ENCODE results near the gene MTRF1. TPM values are rescaled to one million over a fixed set of nuclear protein-coding genes. Genes with fewer than 3 reads are reported as not detected.
"Not testable (repeated sequence)": the region's sequence is repeated elsewhere in the genome, so short reads cannot be mapped to it uniquely, and the experiment has no call there.

Gene MTRF1
- total RNA-seq, 4 donors from 2014 or later: 10.7 to 29.6 (median 21.4) TPM

DNA sequence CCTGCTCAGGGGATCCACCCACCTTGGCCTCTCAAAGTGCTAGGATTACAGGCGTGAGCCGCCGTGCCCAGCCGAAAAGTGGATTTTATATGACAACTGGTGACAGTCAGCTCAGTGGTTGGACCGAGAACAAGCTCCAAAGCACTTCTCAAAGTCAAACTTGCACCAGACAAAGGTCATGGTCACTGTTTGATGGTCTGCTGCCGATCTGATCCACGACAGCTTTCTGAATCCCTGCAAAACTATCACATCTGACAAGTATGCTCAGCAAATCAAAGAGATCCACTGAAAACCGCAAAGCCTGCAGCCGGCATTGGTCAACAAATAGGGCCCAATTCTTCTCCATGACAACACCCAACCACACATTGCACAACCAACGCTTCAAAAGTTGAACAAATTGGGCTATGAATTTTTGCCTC is 26.1 kb upstream of the MTRF1 start:
- TF ChIP-seq POLR2A (IDR thresholded peaks at IDR 0.05): no peak
- TF ChIP-seq, protein P1, sequence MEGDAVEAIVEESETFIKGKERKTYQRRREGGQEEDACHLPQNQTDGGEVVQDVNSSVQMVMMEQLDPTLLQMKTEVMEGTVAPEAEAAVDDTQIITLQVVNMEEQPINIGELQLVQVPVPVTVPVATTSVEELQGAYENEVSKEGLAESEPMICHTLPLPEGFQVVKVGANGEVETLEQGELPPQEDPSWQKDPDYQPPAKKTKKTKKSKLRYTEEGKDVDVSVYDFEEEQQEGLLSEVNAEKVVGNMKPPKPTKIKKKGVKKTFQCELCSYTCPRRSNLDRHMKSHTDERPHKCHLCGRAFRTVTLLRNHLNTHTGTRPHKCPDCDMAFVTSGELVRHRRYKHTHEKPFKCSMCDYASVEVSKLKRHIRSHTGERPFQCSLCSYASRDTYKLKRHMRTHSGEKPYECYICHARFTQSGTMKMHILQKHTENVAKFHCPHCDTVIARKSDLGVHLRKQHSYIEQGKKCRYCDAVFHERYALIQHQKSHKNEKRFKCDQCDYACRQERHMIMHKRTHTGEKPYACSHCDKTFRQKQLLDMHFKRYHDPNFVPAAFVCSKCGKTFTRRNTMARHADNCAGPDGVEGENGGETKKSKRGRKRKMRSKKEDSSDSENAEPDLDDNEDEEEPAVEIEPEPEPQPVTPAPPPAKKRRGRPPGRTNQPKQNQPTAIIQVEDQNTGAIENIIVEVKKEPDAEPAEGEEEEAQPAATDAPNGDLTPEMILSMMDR (IDR thresholded peaks at IDR 0.05): no peak
- Histone ChIP-seq H3K27ac (no peak overlapping the region), H3K4me1 (no peaks in the 10 kb centered on the region), H3K36me3 (no peaks in the 10 kb centered on the region), H3K9me3 (no peaks in the 10 kb centered on the region), H3K4me3 (no peak overlapping the region), H3K27me3 (no peaks in the 10 kb centered on the region)
- DNase-seq: no peak

DNA sequence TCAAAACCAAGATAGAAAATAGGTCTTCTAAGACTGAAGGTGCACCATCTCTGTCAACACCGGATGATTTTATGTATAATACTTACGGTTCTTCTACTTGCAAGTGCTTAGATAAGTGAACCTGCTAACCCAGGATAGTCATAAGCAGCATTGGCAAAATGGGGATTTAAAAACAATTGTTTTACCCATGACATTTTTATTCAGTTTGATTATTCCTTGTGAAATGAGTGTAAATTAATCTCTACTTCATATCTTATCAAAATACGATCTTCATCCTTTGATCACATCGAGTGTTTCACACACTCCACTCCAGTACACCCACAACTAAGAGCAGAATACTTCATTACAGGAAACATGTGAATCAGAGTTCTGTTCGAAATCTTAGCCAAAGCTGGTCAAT is 23.0 kb upstream of the MTRF1 start:
- Histone ChIP-seq H3K4me3 (no peak overlapping the region), H3K4me1 (no peaks in the 10 kb centered on the region), H3K36me3 (no peaks in the 10 kb centered on the region), H3K9me3 (no peaks in the 10 kb centered on the region), H3K27ac (no peak overlapping the region), H3K27me3 (no peaks in the 10 kb centered on the region)
- no peak for DNase-seq
- TF ChIP-seq, protein P1 (IDR thresholded peaks at IDR 0.05): no peak
- no peak for TF ChIP-seq POLR2A (IDR thresholded peaks at IDR 0.05)

DNA sequence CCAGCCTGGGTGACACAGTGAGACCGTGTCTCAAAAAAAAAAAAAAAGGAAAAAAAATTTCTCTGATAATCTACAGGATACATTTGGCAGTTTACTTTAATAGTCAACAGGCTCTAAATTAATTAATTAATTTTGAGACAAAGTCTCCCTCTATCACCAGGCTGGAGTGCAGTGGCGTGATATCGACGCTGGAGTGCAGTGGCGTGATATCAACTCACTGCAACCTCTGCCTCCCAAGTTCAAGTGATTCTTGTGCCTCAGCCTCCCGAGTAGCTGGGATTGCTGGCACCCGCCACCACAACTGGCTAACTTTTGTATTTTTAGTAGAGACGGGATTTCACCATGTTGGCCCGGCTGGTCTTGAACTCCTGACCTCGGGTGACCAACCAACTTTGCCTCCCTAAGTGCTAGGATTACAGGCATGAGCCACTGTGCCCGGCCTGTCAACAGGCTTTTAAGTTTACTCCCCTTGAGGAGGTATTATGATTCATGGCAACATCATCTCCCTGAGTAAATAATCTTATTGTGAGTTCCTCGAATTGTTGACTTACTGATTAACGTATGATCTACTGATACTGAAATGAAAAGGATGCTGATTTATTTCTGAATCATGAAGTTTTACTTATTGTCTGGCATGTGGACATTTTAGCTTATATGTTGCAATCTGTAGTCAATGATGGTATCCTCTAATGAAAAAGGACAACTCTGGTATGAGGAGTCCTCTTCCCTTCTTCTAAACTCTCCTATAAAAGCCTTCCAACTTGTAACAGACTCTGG is 21.3 kb upstream of the MTRF1 start:
- DNase-seq: no peak

DNA sequence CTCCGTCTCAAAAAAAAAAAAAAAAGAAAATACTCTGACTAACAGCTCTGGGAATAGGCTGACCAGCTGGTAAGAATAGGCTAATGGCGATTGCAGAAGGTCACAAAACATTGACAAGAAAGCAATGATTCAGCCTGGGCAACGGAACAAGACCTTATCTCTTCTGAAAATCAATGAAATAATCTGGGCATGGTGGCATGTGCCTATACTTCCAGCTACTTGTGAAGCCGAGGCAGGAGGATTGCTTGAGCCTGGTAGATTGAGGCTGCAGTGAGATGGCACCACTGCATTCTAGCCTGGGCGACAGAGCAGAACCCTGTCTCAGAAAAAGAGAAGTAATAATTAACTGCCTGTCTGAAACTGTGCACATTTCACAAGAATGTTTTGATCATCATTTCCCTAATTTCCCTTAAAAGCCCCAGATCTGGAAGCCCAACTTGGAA is 18.8 kb upstream of the MTRF1 start:
- Histone ChIP-seq H3K9me3 (no peaks in the 10 kb centered on the region), H3K27me3 (no peaks in the 10 kb centered on the region), H3K4me1 (no peaks in the 10 kb centered on the region), H3K36me3 (no peaks in the 10 kb centered on the region), H3K4me3 (no peak overlapping the region), H3K27ac (no peak overlapping the region)
- no peak for DNase-seq
- no peak for TF ChIP-seq POLR2A (IDR thresholded peaks at IDR 0.05)
- TF ChIP-seq, protein P1 (IDR thresholded peaks at IDR 0.05): no peak

More for the DNA sequence above, 21.3 kb upstream of the MTRF1 start:
- Histone ChIP-seq H3K4me3 (no peak overlapping the region), H3K36me3 (no peaks in the 10 kb centered on the region), H3K27ac (no peak overlapping the region), H3K27me3 (no peaks in the 10 kb centered on the region), H3K4me1 (no peaks in the 10 kb centered on the region), H3K9me3 (no peaks in the 10 kb centered on the region)
- TF ChIP-seq, protein P1 (IDR thresholded peaks at IDR 0.05): no peak

DNA sequence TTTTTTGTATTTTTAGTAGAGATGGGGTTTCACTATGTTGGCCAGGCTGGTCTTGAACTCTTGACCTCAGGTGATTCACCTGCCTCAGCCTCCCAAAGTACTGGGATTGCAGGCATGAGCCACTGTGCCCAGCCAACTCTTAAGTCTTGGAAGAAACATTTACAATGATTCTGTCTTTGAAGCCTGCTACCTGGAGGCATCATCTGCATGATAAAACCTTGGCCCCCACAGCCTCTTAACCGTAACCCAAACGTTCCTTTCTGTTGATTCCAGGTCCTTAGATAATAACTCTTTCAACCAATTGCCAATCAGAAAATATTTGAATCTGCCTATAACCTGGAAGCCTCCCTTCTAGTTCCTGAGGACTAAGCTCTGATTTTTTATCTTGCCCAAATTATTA is 15.8 kb upstream of the MTRF1 start:
- DNase-seq, H3K9me3 ChIP-seq, H3K27ac ChIP-seq, H3K27me3 ChIP-seq, H3K4me1 ChIP-seq, H3K36me3 ChIP-seq, H3K4me3 ChIP-seq: not testable (repeated sequence)

DNA sequence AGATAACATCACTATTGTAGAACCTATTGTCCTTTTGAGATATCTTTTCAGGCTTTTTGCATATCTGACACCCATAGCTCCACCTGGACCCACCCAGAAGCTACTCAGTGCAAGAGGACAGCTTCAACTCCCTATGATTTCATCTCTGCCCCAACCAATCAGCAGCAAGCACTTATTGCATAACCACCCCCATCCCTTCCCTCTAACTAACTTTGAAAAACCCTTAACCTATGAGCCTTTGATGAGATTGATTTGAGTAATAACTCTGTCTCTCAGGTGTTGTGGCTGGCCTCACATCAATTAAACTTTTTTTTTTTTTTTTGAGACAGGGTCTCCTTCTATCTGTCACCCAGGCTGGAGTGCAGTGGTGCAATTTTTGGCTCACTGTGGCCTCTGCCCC is 13.4 kb upstream of the MTRF1 start:
- no peaks in the 10 kb centered on the region for H3K27me3 ChIP-seq
- H3K9me3 ChIP-seq: no peaks in the 10 kb centered on the region
- H3K4me1 ChIP-seq: no peaks in the 10 kb centered on the region
- no peak overlapping the region for H3K4me3 ChIP-seq
- no peak for DNase-seq
- no peak for TF ChIP-seq POLR2A (IDR thresholded peaks at IDR 0.05)
- TF ChIP-seq, protein P1 (IDR thresholded peaks at IDR 0.05): no peak
- H3K36me3 ChIP-seq: no peaks in the 10 kb centered on the region
- no peak overlapping the region for H3K27ac ChIP-seq
